Measurements from ENCODE around the gene KMT2A.

KMT2A gene

GRCh38 chr11:118406599-118407166 is 29.6 kb upstream of the KMT2A start:
- Histone ChIP-seq H3K4me3 (ENCODE audit: low read length, poor library complexity, severe bottlenecking) (no peak overlapping the region), H3K4me2 (ENCODE audit: low read depth, low read length, poor library complexity, severe bottlenecking) (peak overlapping the region; percentile 85), H3K9ac (ENCODE audit: low read depth, low read length, poor library complexity, severe bottlenecking) (no peak overlapping the region), H3K9me3 (ENCODE audit: insufficient read depth, low read depth, low read length) (no peaks in the 10 kb centered on the region), H2AFZ (ENCODE audit: low read length) (no peak overlapping the region), H3K4me1 (ENCODE audit: insufficient read depth, low read length, poor library complexity, severe bottlenecking) (peaks cover 41% of the 10 kb centered on the region), H3K27me3 (ENCODE audit: insufficient read depth, low read length, poor library complexity, severe bottlenecking) (no peaks in the 10 kb centered on the region), H3K9me2 (replicated peaks; ENCODE audit: low read depth, low read length) (no peaks in the 10 kb centered on the region), H3K36me3 (ENCODE audit: insufficient read depth, low read length) (peaks cover 38% of the 10 kb centered on the region; the same call in 1 of the 2 replicates), H4K20me1 (ENCODE audit: insufficient read depth, low read length, poor library complexity, severe bottlenecking) (peaks cover 72% of the 10 kb centered on the region), H3K79me2 (ENCODE audit: insufficient read depth, low read length) (peaks cover 87% of the 10 kb centered on the region), H3F3A (ENCODE audit: low read depth) (peaks cover 3% of the 10 kb centered on the region; the same call in 1 of the 2 replicates)
- TF ChIP-seq, protein P1, sequence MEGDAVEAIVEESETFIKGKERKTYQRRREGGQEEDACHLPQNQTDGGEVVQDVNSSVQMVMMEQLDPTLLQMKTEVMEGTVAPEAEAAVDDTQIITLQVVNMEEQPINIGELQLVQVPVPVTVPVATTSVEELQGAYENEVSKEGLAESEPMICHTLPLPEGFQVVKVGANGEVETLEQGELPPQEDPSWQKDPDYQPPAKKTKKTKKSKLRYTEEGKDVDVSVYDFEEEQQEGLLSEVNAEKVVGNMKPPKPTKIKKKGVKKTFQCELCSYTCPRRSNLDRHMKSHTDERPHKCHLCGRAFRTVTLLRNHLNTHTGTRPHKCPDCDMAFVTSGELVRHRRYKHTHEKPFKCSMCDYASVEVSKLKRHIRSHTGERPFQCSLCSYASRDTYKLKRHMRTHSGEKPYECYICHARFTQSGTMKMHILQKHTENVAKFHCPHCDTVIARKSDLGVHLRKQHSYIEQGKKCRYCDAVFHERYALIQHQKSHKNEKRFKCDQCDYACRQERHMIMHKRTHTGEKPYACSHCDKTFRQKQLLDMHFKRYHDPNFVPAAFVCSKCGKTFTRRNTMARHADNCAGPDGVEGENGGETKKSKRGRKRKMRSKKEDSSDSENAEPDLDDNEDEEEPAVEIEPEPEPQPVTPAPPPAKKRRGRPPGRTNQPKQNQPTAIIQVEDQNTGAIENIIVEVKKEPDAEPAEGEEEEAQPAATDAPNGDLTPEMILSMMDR (conservative IDR thresholded peaks at IDR 0.05; ENCODE audit: low read length) = no peak
- no peak for TF ChIP-seq EZH2phosphoT487 (IDR thresholded peaks at IDR 0.05; ENCODE audit: borderline replicate concordance)

DNA sequence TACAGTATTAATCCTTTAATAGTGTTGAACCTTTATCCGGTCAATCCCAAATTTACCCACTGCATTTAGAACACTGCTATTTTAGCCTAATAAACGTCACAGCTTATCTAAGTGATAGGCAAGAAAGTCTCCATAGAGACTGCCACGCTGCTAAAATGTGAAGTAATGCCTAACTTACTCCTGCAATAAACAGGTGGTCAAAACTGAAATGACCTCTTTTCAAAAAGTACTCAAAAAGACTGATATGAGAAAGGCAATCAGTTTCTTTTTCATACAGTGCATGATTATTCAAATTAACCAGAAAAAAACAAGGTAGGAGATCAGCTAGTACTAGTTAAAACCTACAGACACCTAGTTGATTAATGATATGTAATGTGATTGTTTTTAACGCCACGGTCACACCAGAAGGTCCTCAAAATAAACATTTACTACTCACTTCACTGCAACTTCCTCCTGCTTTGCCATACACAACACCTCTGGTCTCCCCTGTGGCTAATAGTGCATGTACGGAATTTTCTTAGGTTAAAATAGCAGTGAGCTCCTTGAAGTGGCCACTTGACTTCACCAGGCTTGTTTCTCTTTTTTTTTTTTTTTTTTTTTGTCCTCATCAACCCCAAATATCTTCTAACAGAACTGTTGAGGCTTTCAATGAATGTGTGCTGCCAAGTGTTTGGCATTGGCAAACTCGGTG is 26.1 kb upstream of the KMT2A start:
- H3F3A ChIP-seq (ENCODE audit: low read depth) = peaks cover 5% of the 10 kb centered on the region
- H3K4me1 ChIP-seq (ENCODE audit: insufficient read depth, low read length, poor library complexity, severe bottlenecking) = peaks cover 24% of the 10 kb centered on the region
- H4K20me1 ChIP-seq (ENCODE audit: insufficient read depth, low read length, poor library complexity, severe bottlenecking) = peaks cover 37% of the 10 kb centered on the region
- H3K27me3 ChIP-seq (ENCODE audit: insufficient read depth, low read length, poor library complexity, severe bottlenecking) = no peaks in the 10 kb centered on the region
- peaks cover 51% of the 10 kb centered on the region for H3K79me2 ChIP-seq (ENCODE audit: insufficient read depth, low read length)
- H3K36me3 ChIP-seq (ENCODE audit: insufficient read depth, low read length) = peaks cover 38% of the 10 kb centered on the region; the same call in 1 of the 2 replicates
- H2AFZ ChIP-seq (ENCODE audit: low read length) = no peak overlapping the region
- H3K9ac ChIP-seq (ENCODE audit: low read depth, low read length, poor library complexity, severe bottlenecking) = no peak overlapping the region
- TF ChIP-seq, protein P1 (conservative IDR thresholded peaks at IDR 0.05; ENCODE audit: low read length) = no peak
- TF ChIP-seq EZH2phosphoT487 (IDR thresholded peaks at IDR 0.05; ENCODE audit: borderline replicate concordance) = no peak
- no peaks in the 10 kb centered on the region for H3K9me2 ChIP-seq (replicated peaks; ENCODE audit: low read depth, low read length)
- no peak overlapping the region for H3K4me3 ChIP-seq (ENCODE audit: low read length, poor library complexity, severe bottlenecking)
- H3K4me2 ChIP-seq (ENCODE audit: low read depth, low read length, poor library complexity, severe bottlenecking) = no peak overlapping the region
- H3K9me3 ChIP-seq (ENCODE audit: insufficient read depth, low read depth, low read length) = no peaks in the 10 kb centered on the region

- TF ChIP-seq, protein P1 (conservative IDR thresholded peaks at IDR 0.05; ENCODE audit: low read length) = no peak
- no peak for TF ChIP-seq EZH2phosphoT487 (IDR thresholded peaks at IDR 0.05; ENCODE audit: borderline replicate concordance)
- no peaks in the 10 kb centered on the region for H3K9me2 ChIP-seq (replicated peaks; ENCODE audit: low read depth, low read length)
- no peak overlapping the region for H2AFZ ChIP-seq (ENCODE audit: low read length)
- H3K36me3 ChIP-seq (ENCODE audit: insufficient read depth, low read length) = peaks cover 34% of the 10 kb centered on the region; the same call in 1 of the 2 replicates
- H3K4me2 ChIP-seq (ENCODE audit: low read depth, low read length, poor library complexity, severe bottlenecking) = no peak overlapping the region
- H3F3A ChIP-seq (ENCODE audit: low read depth) = peaks cover 6% of the 10 kb centered on the region
- H3K27me3 ChIP-seq (ENCODE audit: insufficient read depth, low read length, poor library complexity, severe bottlenecking) = no peaks in the 10 kb centered on the region
- no peaks in the 10 kb centered on the region for H3K9me3 ChIP-seq (ENCODE audit: insufficient read depth, low read depth, low read length)
- no peak overlapping the region for H3K9ac ChIP-seq (ENCODE audit: low read depth, low read length, poor library complexity, severe bottlenecking)
- H3K79me2 ChIP-seq (ENCODE audit: insufficient read depth, low read length) = peaks cover 38% of the 10 kb centered on the region
- H3K4me3 ChIP-seq (ENCODE audit: low read length, poor library complexity, severe bottlenecking) = no peak overlapping the region
- H3K4me1 ChIP-seq (ENCODE audit: insufficient read depth, low read length, poor library complexity, severe bottlenecking) = peaks cover 30% of the 10 kb centered on the region
- H4K20me1 ChIP-seq (ENCODE audit: insufficient read depth, low read length, poor library complexity, severe bottlenecking) = peaks cover 26% of the 10 kb centered on the region
These were observed 24.8 kb upstream of the KMT2A start for GRCh38 chr11:118411530-118411929.

Data from Loucy (cell line).